Heart left ventricle (tissue), 13 donors: ENCODE results near the gene ATP6AP2.
"Not testable (repeated sequence)": the region's sequence is repeated elsewhere in the genome, so short reads cannot be mapped to it uniquely, and the experiment has no call there.

ENCODE experiments used
- POLR2A ChIP-seq, 2 donors: fragments of 450-650 bp; IDR thresholded peaks; one replicate each; pipeline ENCODE4 v1.6.1; 2017; ENCODE audit warnings: antibody characterized with exemption in 2 of 2, mild to moderate bottlenecking in 2 of 2, moderate library complexity in 2 of 2
- TF ChIP-seq, protein P1 (sequence below), 12 donors: fragments of 200-600 bp; sonication (generic) in 4 of 12; IDR thresholded peaks; one replicate each; pipeline versions ENCODE4 v1.5.0 to v1.8.0; 2018 to 2022; ENCODE audit warnings: antibody characterized with exemption in 12 of 12, mild to moderate bottlenecking in 5 of 12
- donor health status: ischemic (EF 13 %, LVEDD 7.1; RV severe dilation, severe dysfunction).
- donor health status: DM: no; HTN: yes; CAD: no.
- donor health status: DM: no; HTN: no; CAD: no.
- donor health status: ischemic (EF 25% LVEDD 6.9; RV normal size, moderate dysfunction).
- donor health status: ischemic (EF 25% LVEDD 5.7; RV mildly dilated, moderate dysfunction).
- donor health status: ischemic (EF 35%, LVEDD 5.7; RV mildly dilated, moderate dysfunction).
- donor health status: nonischemic (EF 11% LVEDD 7.7; RV severe dilation, severe dysfunction).
- donor health status: DM: yes; HTN: yes; CAD: no.
- donor health status: PGD.
- donor health status: ischemic (EF 29% LVEDD 5.4; RV normal size, mild dysfunction).
- donor health status: nonischemic (EF 23%, LVEDD 6.1; RV moderate dilation, normal function).

GRCh38 chrX:40587623-40588022, 6.9 kb downstream of the ATP6AP2 start:
- TF ChIP-seq, protein P1, sequence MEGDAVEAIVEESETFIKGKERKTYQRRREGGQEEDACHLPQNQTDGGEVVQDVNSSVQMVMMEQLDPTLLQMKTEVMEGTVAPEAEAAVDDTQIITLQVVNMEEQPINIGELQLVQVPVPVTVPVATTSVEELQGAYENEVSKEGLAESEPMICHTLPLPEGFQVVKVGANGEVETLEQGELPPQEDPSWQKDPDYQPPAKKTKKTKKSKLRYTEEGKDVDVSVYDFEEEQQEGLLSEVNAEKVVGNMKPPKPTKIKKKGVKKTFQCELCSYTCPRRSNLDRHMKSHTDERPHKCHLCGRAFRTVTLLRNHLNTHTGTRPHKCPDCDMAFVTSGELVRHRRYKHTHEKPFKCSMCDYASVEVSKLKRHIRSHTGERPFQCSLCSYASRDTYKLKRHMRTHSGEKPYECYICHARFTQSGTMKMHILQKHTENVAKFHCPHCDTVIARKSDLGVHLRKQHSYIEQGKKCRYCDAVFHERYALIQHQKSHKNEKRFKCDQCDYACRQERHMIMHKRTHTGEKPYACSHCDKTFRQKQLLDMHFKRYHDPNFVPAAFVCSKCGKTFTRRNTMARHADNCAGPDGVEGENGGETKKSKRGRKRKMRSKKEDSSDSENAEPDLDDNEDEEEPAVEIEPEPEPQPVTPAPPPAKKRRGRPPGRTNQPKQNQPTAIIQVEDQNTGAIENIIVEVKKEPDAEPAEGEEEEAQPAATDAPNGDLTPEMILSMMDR (IDR thresholded peaks at IDR 0.05): not testable (repeated sequence)
- TF ChIP-seq POLR2A (IDR thresholded peaks at IDR 0.05): not testable (repeated sequence)
